Ammon's horn (tissue), 1 donor: ENCODE data around the gene KLHL2.
A peak's percentile ranks its signal among the peaks of the same experiment; 100 is the strongest.
"Not testable (repeated sequence)": the region's sequence is repeated elsewhere in the genome, so short reads cannot be mapped to it uniquely, and the experiment has no call there.

Source experiments
- DNase-seq: peaks from one replicate; pipeline ENCODE4 v3.0.0-alpha.2; 2016; ENCODE audit warnings: low spot score

KLHL2 gene

GRCh38 chr4:165232623-165233433, 25.5 kb downstream of the KLHL2 start:
- DNase-seq: not testable (repeated sequence)

DNA sequence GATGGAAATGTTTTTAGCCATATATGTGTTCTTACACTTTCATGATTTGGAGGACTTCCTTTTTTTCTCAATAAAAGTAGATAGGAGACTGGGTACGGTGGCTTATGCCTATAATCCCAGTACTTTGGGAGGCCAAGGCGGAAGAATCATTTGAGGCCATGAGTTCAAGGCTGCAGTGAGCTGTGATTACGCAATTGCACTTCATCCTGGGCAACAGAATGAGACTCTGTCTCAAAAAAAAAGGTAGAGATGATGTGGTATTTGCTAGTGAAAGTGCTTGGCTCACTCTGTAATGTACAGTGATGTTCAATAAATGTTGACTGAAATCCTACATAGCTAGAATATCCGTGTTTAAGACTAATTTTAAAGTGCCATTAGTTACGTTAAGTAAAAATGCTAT, 27.4 kb downstream of the KLHL2 start:
- no peak for DNase-seq

- not testable (repeated sequence) for DNase-seq
Measured at GRCh38 chr4:165236852-165237251, 29.5 kb downstream of the KLHL2 start.

GRCh38 chr4:165238041-165238640, 30.8 kb downstream of the KLHL2 start:
- not testable (repeated sequence) for DNase-seq

GRCh38 chr4:165240761-165241160, 33.4 kb downstream of the KLHL2 start:
- not testable (repeated sequence) for DNase-seq

GRCh38 chr4:165244148-165244547, 36.8 kb downstream of the KLHL2 start:
- not testable (repeated sequence) for DNase-seq

DNA sequence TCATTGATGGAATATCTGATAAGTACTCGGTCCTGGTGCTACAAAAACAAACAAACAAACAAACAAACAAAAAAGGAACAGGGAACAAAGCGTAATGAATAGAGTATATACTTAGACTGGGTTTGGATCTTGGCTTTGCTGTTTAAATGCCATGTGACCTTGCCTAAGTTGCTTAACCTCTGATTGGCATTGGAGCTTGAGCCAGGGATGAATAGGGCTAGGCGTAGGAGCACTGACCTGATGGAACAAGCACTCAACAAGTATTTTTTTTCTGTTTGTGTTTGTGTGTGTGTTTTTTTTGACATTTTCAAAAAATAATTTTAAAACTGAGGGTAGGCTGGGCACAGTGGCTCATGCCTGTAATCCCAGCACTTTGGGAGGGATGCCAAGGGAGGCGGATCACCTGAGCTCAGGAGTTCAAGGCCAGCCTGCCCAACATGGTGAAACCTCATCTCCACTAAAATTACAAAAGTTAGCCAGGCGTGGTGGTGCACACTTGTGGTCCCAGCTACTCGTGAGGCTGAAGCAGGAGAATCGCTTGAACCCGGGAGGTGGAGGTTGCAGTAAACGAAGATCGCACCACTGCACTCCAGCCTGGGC, 37.3 kb downstream of the KLHL2 start:
- DNase-seq: not testable (repeated sequence)

DNA sequence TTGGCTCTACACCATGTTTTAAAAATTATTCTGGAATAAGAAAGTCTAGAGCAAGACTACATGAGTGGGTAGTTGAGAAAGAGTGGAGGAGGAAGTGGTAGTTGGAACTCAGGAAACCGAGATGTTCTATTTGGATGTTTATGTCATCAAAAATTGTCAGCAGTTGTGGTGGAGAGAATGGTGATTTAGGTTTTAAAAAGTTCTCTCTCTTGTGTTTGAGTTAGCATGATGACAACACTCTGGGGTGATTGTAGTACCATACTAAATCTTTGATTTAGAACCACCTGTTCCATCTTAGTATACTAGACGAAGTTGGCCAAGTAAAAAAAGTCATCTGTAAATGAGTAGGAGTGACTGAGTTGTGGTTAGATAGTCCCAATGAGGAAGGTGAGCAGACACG, 40.7 kb downstream of the KLHL2 start:
- DNase-seq: no peak

DNA sequence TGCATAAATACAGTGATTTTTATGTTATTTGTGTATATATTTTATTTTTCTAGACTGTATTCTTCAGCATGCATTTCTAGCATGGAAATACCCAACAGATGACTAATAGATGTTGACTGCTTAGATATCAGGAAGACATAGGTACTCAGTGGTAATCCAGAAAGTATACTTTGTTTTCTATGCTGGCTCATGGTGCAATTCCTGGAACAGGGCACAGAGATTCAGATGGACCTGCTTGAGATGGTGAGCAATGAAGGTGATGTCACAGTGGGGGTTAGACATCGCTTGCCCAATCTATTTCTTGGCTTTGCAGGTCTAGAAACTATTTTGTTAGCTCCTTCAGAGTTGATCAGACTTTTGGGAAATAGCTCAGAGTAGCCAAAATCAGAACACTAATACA, 41.5 kb downstream of the KLHL2 start:
- DNase-seq: not testable (repeated sequence)

GRCh38 chr4:165254771-165255170, 47.4 kb downstream of the KLHL2 start:
- not testable (repeated sequence) for DNase-seq

- DNase-seq: peak; percentile 34
Measured at GRCh38 chr4:165255439-165255838, 48.1 kb downstream of the KLHL2 start.

GRCh38 chr4:165256074-165256659, 48.8 kb downstream of the KLHL2 start:
- DNase-seq: peak; percentile 80

DNA sequence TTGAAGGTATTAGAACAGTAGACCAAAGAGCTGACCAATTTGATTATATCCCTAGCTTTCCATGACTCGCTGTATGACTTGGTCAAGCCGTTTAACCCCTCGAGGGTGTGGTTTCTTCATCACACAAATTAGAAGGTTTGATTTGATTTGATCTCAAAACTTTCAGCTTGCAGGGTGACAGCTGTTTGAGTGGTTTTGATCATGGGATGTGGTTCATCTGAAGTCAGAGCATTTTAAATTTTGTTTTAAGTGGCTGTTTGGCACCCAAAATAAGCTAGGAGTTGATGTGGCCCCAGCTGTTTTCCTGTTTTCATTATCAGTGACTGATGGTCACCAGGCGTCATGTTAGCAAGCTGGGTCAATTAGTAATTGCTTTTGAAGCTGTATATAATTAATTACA, 52.4 kb downstream of the KLHL2 start:
- not testable (repeated sequence) for DNase-seq

- DNase-seq: not testable (repeated sequence)
Measured at GRCh38 chr4:165262306-165262705, 54.9 kb downstream of the KLHL2 start.

- DNase-seq: not testable (repeated sequence)
Measured at GRCh38 chr4:165263466-165263865, 56.1 kb downstream of the KLHL2 start.

DNA sequence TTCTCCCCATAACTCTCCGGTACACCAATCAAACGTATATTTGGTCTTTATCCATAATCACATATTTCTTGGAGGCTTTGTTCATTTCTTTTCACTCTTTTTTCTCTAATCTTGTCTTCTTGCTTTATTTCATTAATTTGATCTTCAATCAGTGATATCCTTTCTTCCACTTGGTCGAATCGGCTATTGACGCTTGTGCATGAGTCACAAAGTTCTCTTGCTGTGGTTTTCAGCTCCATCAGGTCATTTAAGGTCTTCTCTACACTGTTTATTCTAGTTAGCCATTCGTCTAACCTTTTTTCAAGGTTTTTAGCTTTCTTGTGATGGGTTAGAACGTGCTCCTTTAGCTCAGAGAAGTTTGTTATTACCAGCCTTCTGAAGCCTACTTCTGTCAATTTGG, 62.6 kb downstream of the KLHL2 start:
- DNase-seq: not testable (repeated sequence)

GRCh38 chr4:165273443-165273842, 66.1 kb downstream of the KLHL2 start:
- DNase-seq: not testable (repeated sequence)

DNA sequence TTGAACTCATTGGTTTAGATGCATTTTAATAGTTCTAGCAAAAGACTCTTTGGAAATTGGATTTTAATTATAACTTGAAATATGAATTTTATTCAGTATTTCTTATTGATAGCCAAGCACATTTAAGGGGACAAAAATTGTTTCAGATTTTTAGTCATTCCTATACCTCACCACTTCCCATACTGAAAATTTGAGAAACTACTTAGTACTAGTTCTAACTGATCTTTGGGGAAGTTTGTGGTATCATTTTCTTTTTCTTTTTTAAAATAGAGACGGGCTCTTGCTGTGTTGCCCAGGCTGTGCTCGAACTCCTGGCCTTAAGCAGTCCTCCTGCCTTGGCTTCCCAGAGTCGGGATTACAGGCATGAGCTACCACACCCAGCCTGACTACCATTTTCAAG, 68.0 kb downstream of the KLHL2 start:
- not testable (repeated sequence) for DNase-seq

- not testable (repeated sequence) for DNase-seq
Measured at GRCh38 chr4:165279531-165279930, 72.2 kb downstream of the KLHL2 start.

DNA sequence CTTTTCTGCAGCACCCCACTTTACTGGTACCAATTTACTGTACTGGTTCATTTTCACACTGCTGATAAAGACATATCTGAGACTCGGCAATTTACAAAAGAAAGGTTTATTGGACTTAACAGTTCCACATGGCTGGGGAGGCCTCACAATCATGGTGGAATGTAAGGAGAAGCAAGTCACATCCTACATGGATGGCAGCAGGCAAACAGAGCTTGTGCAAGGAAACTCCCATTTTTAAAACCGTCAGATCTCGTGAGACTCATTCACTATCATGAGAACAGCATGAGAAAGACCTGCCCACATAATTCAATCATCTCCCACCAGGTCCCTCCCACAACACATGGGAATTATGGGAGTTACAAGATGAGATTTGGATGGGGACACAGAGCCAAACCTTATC, 77.3 kb downstream of the KLHL2 start:
- not testable (repeated sequence) for DNase-seq

DNA sequence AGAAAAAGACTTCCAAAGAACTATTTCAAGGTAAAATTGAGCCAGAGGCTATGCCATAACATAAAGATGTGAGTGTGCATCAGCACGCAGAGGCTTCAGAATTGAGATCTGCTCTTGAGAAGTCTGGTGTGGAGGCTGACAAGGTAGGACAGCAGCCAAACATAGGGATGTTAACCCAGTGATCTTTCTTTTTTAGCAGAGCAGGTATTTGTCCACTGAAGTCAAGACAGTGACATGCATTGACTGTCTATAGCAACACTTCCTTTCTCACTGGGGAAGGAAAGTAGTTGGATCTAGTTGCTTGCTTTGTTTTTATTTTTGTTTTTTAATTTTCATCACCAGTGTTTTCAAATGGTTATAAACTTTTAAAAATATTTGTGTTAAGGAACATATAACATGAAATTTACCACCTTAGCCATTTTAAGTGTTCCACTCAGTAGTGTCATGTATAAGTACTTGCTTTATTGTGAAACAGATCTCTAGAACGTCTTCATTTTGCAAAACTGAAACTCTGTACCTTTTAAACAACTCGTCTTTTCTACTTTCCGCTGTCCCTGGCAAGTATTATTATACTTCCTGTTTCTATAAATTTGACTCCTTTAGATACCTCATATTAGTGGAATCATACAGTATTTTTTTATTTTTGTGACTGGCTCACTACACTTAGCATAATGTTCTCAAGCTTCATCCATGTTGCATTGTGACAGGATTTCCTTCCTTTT, 79.4 kb downstream of the KLHL2 start:
- not testable (repeated sequence) for DNase-seq

DNA sequence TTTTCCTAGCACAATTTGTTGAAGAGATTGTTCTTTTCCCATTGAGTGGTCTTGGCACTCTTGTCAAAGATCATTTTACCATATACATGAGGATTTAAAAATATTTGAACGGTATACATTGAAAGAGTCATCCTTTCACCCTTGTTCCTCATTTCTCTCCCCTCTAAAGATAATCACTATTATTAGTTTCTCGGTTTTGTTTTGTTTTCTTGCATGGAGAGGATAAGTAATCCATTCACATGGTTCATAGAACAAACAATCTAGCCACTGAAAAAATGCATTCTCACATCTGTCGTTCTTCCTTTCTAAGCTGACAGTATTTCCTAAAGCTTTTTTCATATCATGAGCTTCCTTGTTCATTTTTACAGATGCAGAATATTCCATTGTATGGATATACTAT, 80.9 kb downstream of the KLHL2 start:
- no peak for DNase-seq
